ENCODE measurements around the gene FREM2.

The FREM2 gene

GRCh38 chr13:38688674-38689073, 1.8 kb downstream of the FREM2 start:
- no peak for TF ChIP-seq REST (IDR thresholded peaks at IDR 0.05; ENCODE audit: low read depth)
- no peak for TF ChIP-seq EP300 (IDR thresholded peaks at IDR 0.05; ENCODE audit: borderline replicate concordance)
- TF ChIP-seq NFIC (IDR thresholded peaks at IDR 0.05): no peak
- TF ChIP-seq EGR1 (IDR thresholded peaks at IDR 0.05): no peak
- TF ChIP-seq CEBPB (IDR thresholded peaks at IDR 0.05): no peak
- no peak for TF ChIP-seq TEAD4 (IDR thresholded peaks at IDR 0.05)
- TF ChIP-seq CREB1 (IDR thresholded peaks at IDR 0.05; ENCODE audit: low read depth): no peak
- TF ChIP-seq TAF1 (IDR thresholded peaks at IDR 0.05; ENCODE audit: low read depth): no peak
- no peak for TF ChIP-seq USF1 (IDR thresholded peaks at IDR 0.05)
- TF ChIP-seq RAD21 (IDR thresholded peaks at IDR 0.05; ENCODE audit: low read depth): no peak
- TF ChIP-seq, protein P1, sequence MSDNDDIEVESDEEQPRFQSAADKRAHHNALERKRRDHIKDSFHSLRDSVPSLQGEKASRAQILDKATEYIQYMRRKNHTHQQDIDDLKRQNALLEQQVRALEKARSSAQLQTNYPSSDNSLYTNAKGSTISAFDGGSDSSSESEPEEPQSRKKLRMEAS (IDR thresholded peaks at IDR 0.05): no peak
- no peak for TF ChIP-seq TCF12 (IDR thresholded peaks at IDR 0.05; ENCODE audit: low read depth)
- TF ChIP-seq ZBTB7A (IDR thresholded peaks at IDR 0.05; ENCODE audit: low read depth): no peak

GRCh38 chr13:38690231-38690630, 3.4 kb downstream of the FREM2 start:
- TF ChIP-seq NFIC (IDR thresholded peaks at IDR 0.05): no peak
- no peak for TF ChIP-seq CREB1 (IDR thresholded peaks at IDR 0.05; ENCODE audit: low read depth)
- no peak for TF ChIP-seq TCF12 (IDR thresholded peaks at IDR 0.05; ENCODE audit: low read depth)
- TF ChIP-seq EGR1 (IDR thresholded peaks at IDR 0.05): no peak

- no peak for TF ChIP-seq EP300 (IDR thresholded peaks at IDR 0.05; ENCODE audit: borderline replicate concordance)
- no peak for TF ChIP-seq TEAD4 (IDR thresholded peaks at IDR 0.05)
- no peak for TF ChIP-seq FOXM1 (IDR thresholded peaks at IDR 0.05; ENCODE audit: borderline replicate concordance, low read depth)
Observed at GRCh38 chr13:38693168-38693567, 6.3 kb downstream of the FREM2 start.

GRCh38 chr13:38693641-38694040, 6.8 kb downstream of the FREM2 start:
- no peak for TF ChIP-seq REST (IDR thresholded peaks at IDR 0.05; ENCODE audit: low read depth)
- TF ChIP-seq NFIC (IDR thresholded peaks at IDR 0.05): no peak
- no peak for TF ChIP-seq FOXM1 (IDR thresholded peaks at IDR 0.05; ENCODE audit: borderline replicate concordance, low read depth)
- TF ChIP-seq, protein P1 (IDR thresholded peaks at IDR 0.05): no peak
- no peak for TF ChIP-seq TEAD4 (IDR thresholded peaks at IDR 0.05)
- TF ChIP-seq EP300 (IDR thresholded peaks at IDR 0.05; ENCODE audit: borderline replicate concordance): no peak
- TF ChIP-seq YY1 (IDR thresholded peaks at IDR 0.05; ENCODE audit: low read depth): no peak
- TF ChIP-seq EGR1 (IDR thresholded peaks at IDR 0.05): no peak
- no peak for TF ChIP-seq TAF1 (IDR thresholded peaks at IDR 0.05; ENCODE audit: low read depth)
- no peak for TF ChIP-seq CEBPB (IDR thresholded peaks at IDR 0.05)
- TF ChIP-seq TCF12 (IDR thresholded peaks at IDR 0.05; ENCODE audit: low read depth): no peak
- no peak for TF ChIP-seq RAD21 (IDR thresholded peaks at IDR 0.05; ENCODE audit: low read depth)
- no peak for TF ChIP-seq ZBTB7A (IDR thresholded peaks at IDR 0.05; ENCODE audit: low read depth)
- TF ChIP-seq CREB1 (IDR thresholded peaks at IDR 0.05; ENCODE audit: low read depth): no peak
- TF ChIP-seq USF1 (IDR thresholded peaks at IDR 0.05): no peak

DNA sequence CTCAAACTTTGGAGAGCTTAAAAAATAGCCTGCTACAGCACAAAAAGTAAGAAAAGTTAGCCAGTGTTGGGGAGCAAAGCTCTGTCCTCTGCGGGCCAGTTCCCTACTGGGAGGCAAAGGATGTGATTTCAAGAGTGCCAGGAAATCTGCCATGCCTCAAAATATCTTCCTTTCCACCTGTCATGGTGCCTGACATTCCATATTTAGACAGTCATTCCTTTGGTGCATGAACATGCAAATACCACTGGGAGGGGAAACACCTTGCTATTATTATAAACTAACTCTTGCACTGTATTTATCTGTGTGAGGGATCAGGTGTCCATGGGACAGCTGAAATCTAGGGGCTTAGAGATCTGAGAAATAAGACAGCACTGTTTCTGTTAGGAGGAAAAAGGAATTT, 10.3 kb downstream of the FREM2 start:
- no peak for TF ChIP-seq TCF12 (IDR thresholded peaks at IDR 0.05; ENCODE audit: low read depth)
- TF ChIP-seq TAF1 (IDR thresholded peaks at IDR 0.05; ENCODE audit: low read depth): no peak
- TF ChIP-seq YY1 (IDR thresholded peaks at IDR 0.05; ENCODE audit: low read depth): no peak
- TF ChIP-seq CEBPB (IDR thresholded peaks at IDR 0.05): no peak
- TF ChIP-seq REST (IDR thresholded peaks at IDR 0.05; ENCODE audit: low read depth): no peak
- TF ChIP-seq FOXM1 (IDR thresholded peaks at IDR 0.05; ENCODE audit: borderline replicate concordance, low read depth): no peak
- no peak for TF ChIP-seq EGR1 (IDR thresholded peaks at IDR 0.05)
- no peak for TF ChIP-seq NFIC (IDR thresholded peaks at IDR 0.05)
- TF ChIP-seq USF1 (IDR thresholded peaks at IDR 0.05): no peak
- no peak for TF ChIP-seq EP300 (IDR thresholded peaks at IDR 0.05; ENCODE audit: borderline replicate concordance)
- no peak for TF ChIP-seq ZBTB7A (IDR thresholded peaks at IDR 0.05; ENCODE audit: low read depth)
- TF ChIP-seq CREB1 (IDR thresholded peaks at IDR 0.05; ENCODE audit: low read depth): no peak
- TF ChIP-seq TEAD4 (IDR thresholded peaks at IDR 0.05): no peak
- TF ChIP-seq RAD21 (IDR thresholded peaks at IDR 0.05; ENCODE audit: low read depth): no peak
- TF ChIP-seq, protein P1 (IDR thresholded peaks at IDR 0.05): no peak

All from Ishikawa (cell line).